Aorta (tissue), 5 donors: ENCODE measurements around the gene DRG1. TPM values are rescaled to one million over a fixed set of nuclear protein-coding genes. Genes with fewer than 3 reads are reported as not detected.
A peak's percentile ranks its signal among the peaks of the same experiment; 100 is the strongest.

Experiments used
- ATAC-seq: fragments of 200-7000 bp; cut with Tn5 transposase; one replicate; pipeline ENCODE4 v1.9.1; 2022; ENCODE audit warnings: moderate library complexity; ENCODE audit not compliant: low FRiP score
- DNase-seq, 2 donors: peaks; one replicate each; pipeline ENCODE4 v3.0.0-alpha.2; 2020
- H3K27ac ChIP-seq, 2 donors: one replicate each; pipeline ENCODE4 v1.5.1; 2013; ENCODE audit warnings: low read length in 2 of 2, mild to moderate bottlenecking in 2 of 2, moderate library complexity in 2 of 2, control low read depth in 1 of 2, inconsistent platforms in 1 of 2, low read depth in 1 of 2
- H3K27me3 ChIP-seq, 2 donors: one replicate each; pipeline ENCODE4 v1.6.1; 2013; ENCODE audit warnings: control low read depth in 1 of 2, low read length in 1 of 2, mild to moderate bottlenecking in 1 of 2, moderate library complexity in 1 of 2; ENCODE audit not compliant: insufficient read depth in 2 of 2, control insufficient read depth in 1 of 2
- H3K36me3 ChIP-seq, 2 donors: one replicate each; pipeline ENCODE4 v1.6.1; 2013; ENCODE audit warnings: control low read depth in 1 of 2, low read length in 1 of 2, mild to moderate bottlenecking in 1 of 2; ENCODE audit not compliant: insufficient read depth in 2 of 2, control insufficient read depth in 1 of 2
- H3K4me1 ChIP-seq, 2 donors: one replicate each; pipeline ENCODE4 v1.6.1; 2013; ENCODE audit warnings: low read length in 2 of 2, control low read depth in 1 of 2, mild to moderate bottlenecking in 1 of 2, moderate library complexity in 1 of 2; ENCODE audit not compliant: insufficient read depth in 2 of 2, control insufficient read depth in 1 of 2
- H3K4me3 ChIP-seq, 2 donors: one replicate each; pipeline ENCODE4 v1.5.1; 2013; ENCODE audit warnings: low read length in 2 of 2, control low read depth in 1 of 2, mild to moderate bottlenecking in 1 of 2
- H3K9me3 ChIP-seq: one replicate; pipeline ENCODE4 v1.6.1; 2013; ENCODE audit warnings: mild to moderate bottlenecking, low read length; ENCODE audit not compliant: control insufficient read depth
- WGBS, 2 donors: extraction: QIAGEN DNeasy Blood & Tissue Kit; methylation state at CpG; one replicate each; pipeline ENCODE4 v1.1.7; 2013; 5-methylcytosine and 5-hydroxymethylcytosine counted together
- intact Hi-C, 2 donors: fragments of 100-400 bp; cut with DNase I; formaldehyde crosslinking; loops; one replicate each; pipeline versions ENCODE4 v1.14.2 to v1.15.0; 2022
- long read RNA-seq, 2 donors: library from polyadenylated mRNA; unstranded; transcript quantifications; one replicate each; pipeline ENCODE4 v2.0.0, GENCODE V29; 2020 to 2021
- polyA plus RNA-seq, 2 donors: library from polyadenylated mRNA; stranded (reverse); fragments of 200-250 nt; gene quantifications; one replicate each; pipeline ENCODE4 v1.2.3, GENCODE V29; 2013
- total RNA-seq, 2 donors: library from RNA; stranded (reverse); fragmentation: NEBNext Ultra II Directional; extraction: Animal tissue kit (Norgen Biotek cat#: 25700); gene quantifications; one replicate each; pipeline ENCODE4 v1.2.1, GENCODE V29; 2021
- donor health status: healthy with polysubstance abuse.
- donor health status: Bipolar disorder and iron deficiency.
- donor health status: DM: no; HTN: no; CAD: no.
- donor health status: DM: no; HTN: no; CAD: no.
- donor health status: DM: yes; HTN: yes; CAD: no.

Gene DRG1
- 10 to 100 TPM; 34.4 to 37.2 TPM for total RNA-seq
- 10 to 100 TPM; 45.2 to 58.2 TPM for polyA plus RNA-seq
- long read RNA-seq, donor 1, transcript DRG1-201 (9 exons, 1,746 nt): major isoform, 173 of 200 reads
- long read RNA-seq, donor 1, partial matches to known transcripts: 5 of 200 reads
- long read RNA-seq, donor 1, other reads (novel, unspliced or antisense): 22 of 200 reads
- long read RNA-seq, donor 2, transcript DRG1-201 (9 exons, 1,746 nt): major isoform, 20 of 36 reads
- long read RNA-seq, donor 2, partial matches to known transcripts: 5 of 36 reads
- long read RNA-seq, donor 2, other reads (novel, unspliced or antisense): 11 of 36 reads

DNA sequence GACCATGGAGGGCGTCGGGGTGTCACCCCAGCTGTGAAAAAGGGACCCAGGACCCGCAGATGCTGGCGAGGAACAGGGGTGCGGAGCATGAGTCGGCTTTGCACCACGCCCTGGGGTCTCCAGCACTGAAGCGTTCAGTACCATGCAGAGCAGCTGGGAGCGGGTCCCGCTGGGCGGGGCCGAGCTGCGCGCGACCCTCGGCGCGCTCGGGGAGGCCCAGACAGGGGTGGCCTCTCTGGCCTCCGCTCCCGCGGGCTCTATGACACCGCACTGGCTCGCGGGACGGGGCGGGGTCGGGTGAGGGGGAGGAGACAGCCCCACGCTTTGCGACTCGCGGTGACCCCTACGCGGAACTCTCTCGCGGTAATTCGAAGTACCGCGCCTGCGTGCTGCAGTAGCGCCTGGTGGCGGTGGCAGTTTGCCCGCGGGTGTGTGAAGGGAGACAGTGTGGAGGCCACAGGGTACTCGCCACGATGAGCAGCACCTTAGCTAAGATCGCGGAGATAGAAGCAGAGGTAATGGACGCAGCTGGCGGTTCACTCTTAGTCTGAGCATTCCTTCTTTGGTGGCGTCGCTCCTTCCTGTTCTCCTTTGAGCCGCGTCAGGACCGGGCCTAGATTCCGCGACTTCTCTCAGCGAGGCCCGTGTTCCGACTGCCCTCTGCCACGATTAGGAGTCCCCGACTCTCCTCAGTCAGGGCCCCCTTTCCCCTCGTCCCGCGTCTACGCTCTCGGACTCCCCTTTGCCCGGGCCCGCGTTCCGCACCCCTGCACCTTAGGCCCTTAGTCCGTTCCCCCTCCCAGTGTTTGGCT, at the start of gene DRG1:
DRG1 (plus strand) TSS at position 394 of the 812 bp plus-strand sequence; CDS start at position 474, 80 bp downstream.
- Histone ChIP-seq H3K4me1 (no peaks in the 10 kb centered on the region), H3K9me3 (no peaks in the 10 kb centered on the region)

DNA sequence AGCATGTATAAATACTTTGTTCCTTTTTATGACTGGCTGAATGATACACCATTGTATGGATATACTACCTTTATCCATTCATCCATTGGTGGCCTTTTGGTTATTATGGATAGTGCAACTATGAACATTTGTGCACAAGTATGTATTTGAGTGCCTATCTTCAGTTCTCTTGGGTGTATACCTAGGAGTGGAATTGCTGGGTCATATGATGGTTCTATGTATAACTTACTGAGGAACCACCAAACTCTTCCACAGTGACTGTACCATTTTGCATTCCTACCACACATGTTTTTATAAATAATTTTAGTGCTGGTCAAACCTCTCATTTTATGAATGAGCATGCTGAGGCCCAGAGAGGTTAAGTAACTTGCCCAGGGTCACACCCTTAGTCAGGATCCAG, 49.4 kb upstream of the DRG1 start:
- H3K36me3 ChIP-seq: no peaks in the 10 kb centered on the region
- no peak for ATAC-seq
- intact Hi-C loops: loop anchor here in 1 of 2 donors (10.0 kb wide), 1 partner anchor 275 kb away; no protein-coding TSS in a partner anchor
- no peak for DNase-seq
- H3K4me1 ChIP-seq: no peaks in the 10 kb centered on the region
- H3K27ac ChIP-seq: no peak overlapping the region
- no peak overlapping the region for H3K4me3 ChIP-seq
- no peaks in the 10 kb centered on the region for H3K9me3 ChIP-seq
- no peaks in the 10 kb centered on the region for H3K27me3 ChIP-seq

More for the DNA sequence above, at the start of gene DRG1:
- ATAC-seq (peak; percentile 99), DNase-seq (peak; percentile 98 to 99)
- WGBS, 2 donors: 0 to 1% methylated on average over 66 to 72 of the region's 72 CpGs
- intact Hi-C loops: loop anchor here in 1 of 2 donors (2.0 kb wide), 1 partner anchor 53 kb away; the partner anchor contains the start of gene PATZ1
- Histone ChIP-seq H3K27me3 (no peaks in the 10 kb centered on the region), H3K36me3 (peaks cover 0 to 2% of the 10 kb centered on the region in 2 donors), H3K4me3 (peak within 1 kb of the TSS; percentile 55 to 62), H3K27ac (peak within 1 kb of the TSS in 1 of 2 donors; percentile 58)

GRCh38 chr22:31350410-31350863, 49.0 kb upstream of the DRG1 start:
- no peak for ATAC-seq
- intact Hi-C loops: loop anchor here in 1 of 2 donors (10.0 kb wide), 1 partner anchor 274 kb away; no protein-coding TSS in a partner anchor

GRCh38 chr22:31354515-31354914, 44.9 kb upstream of the DRG1 start:
- intact Hi-C loops: loop anchor here in 1 of 2 donors (10.0 kb wide), 1 partner anchor 270 kb away; no protein-coding TSS in a partner anchor

More at GRCh38 chr22:31350410-31350863, 49.0 kb upstream of the DRG1 start:
- H3K36me3 ChIP-seq: no peaks in the 10 kb centered on the region
- no peaks in the 10 kb centered on the region for H3K27me3 ChIP-seq
- H3K4me1 ChIP-seq: no peaks in the 10 kb centered on the region
- 62 to 66% methylated on average over 8 of the region's 8 CpGs for WGBS, 2 donors
- DNase-seq: no peak
- no peaks in the 10 kb centered on the region for H3K9me3 ChIP-seq
- H3K27ac ChIP-seq: no peak overlapping the region
- no peak overlapping the region for H3K4me3 ChIP-seq

GRCh38 chr22:31360029-31360428, 39.4 kb upstream of the DRG1 start:
- H3K36me3 ChIP-seq: no peaks in the 10 kb centered on the region
- ATAC-seq: no peak
- H3K9me3 ChIP-seq: no peaks in the 10 kb centered on the region
- H3K27me3 ChIP-seq: no peaks in the 10 kb centered on the region
- H3K4me3 ChIP-seq: no peak overlapping the region
- WGBS, 2 donors: 84 to 94% methylated on average over 1 of the region's 1 CpG
- H3K27ac ChIP-seq: no peak overlapping the region
- H3K4me1 ChIP-seq: no peaks in the 10 kb centered on the region
- DNase-seq: no peak
- intact Hi-C loops: no loop called here

More at GRCh38 chr22:31354515-31354914, 44.9 kb upstream of the DRG1 start:
- 76 to 79% methylated on average over 5 of the region's 5 CpGs for WGBS, 2 donors
- Histone ChIP-seq H3K9me3 (no peaks in the 10 kb centered on the region), H3K36me3 (no peaks in the 10 kb centered on the region), H3K4me3 (no peak overlapping the region), H3K4me1 (no peaks in the 10 kb centered on the region), H3K27ac (no peak overlapping the region), H3K27me3 (no peaks in the 10 kb centered on the region)
- no peak for DNase-seq
- ATAC-seq: no peak

DNA sequence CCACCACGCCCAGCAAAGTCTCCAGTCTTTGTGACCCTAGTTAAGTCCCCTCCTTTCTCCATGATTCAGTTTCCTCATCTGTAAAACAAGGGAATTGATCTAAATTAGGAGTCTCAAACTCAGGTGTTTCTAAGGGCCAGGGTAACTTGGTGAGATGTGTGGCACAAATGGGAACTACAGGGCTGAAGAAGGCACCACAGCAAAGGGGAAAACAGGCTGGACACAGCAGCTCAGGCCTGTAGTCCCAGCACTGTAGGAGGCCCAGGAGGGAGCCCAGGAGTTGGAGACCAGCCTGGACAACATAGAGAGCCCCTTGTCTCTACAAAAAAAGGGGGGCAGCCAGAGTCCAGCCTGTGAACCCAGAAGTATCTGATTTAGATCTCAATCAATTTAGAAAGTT, 37.7 kb upstream of the DRG1 start:
- Histone ChIP-seq H3K4me1 (no peaks in the 10 kb centered on the region), H3K4me3 (no peak overlapping the region), H3K9me3 (no peaks in the 10 kb centered on the region), H3K27ac (no peak overlapping the region), H3K36me3 (no peaks in the 10 kb centered on the region), H3K27me3 (no peaks in the 10 kb centered on the region)
- intact Hi-C loops: no loop called here
- DNase-seq (no peak), ATAC-seq (no peak)
- WGBS, 2 donors: 45 to 95% methylated on average over 1 of the region's 1 CpG

GRCh38 chr22:31363885-31364465, 35.4 kb upstream of the DRG1 start:
- no peaks in the 10 kb centered on the region for H3K36me3 ChIP-seq
- H3K9me3 ChIP-seq: no peaks in the 10 kb centered on the region
- intact Hi-C loops: no loop called here
- H3K27me3 ChIP-seq: no peaks in the 10 kb centered on the region
- 58 to 62% methylated on average over 3 of the region's 3 CpGs for WGBS, 2 donors
- H3K4me1 ChIP-seq: no peaks in the 10 kb centered on the region
- ATAC-seq (no peak), DNase-seq (peak in 1 of 2 donors; percentile 32)
- no peak overlapping the region for H3K27ac ChIP-seq
- H3K4me3 ChIP-seq: no peak overlapping the region

DNA sequence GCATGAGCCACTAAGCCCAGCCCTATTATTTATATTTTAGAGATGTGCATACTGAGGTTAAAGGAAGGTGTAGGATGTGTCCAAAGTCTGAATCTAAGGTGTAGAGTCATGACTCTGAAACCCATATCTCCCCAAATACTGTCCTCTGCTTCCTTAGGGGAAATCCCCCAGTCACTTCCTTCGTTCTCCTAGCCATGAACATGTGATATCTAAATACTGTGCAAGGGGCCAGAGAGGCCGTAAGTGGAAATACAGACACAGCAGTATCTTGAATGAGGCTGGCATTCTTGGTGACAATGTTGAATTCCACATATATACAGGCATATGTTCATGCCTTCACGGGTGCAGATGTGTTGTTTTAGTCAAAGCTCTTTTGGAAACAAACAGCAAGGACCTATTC, 32.0 kb upstream of the DRG1 start:
- no peaks in the 10 kb centered on the region for H3K4me1 ChIP-seq
- no peak for ATAC-seq
- intact Hi-C loops: no loop called here
- no peak for DNase-seq
- WGBS, 2 donors: 70 to 76% methylated on average over 3 of the region's 3 CpGs
- H3K27ac ChIP-seq: no peak overlapping the region
- H3K27me3 ChIP-seq: no peaks in the 10 kb centered on the region
- no peaks in the 10 kb centered on the region for H3K36me3 ChIP-seq
- no peak overlapping the region for H3K4me3 ChIP-seq
- H3K9me3 ChIP-seq: no peaks in the 10 kb centered on the region
